ENCODE results near the gene WIPF2.

WIPF2 gene

GRCh38 chr17:40315206-40315605 lies 96.1 kb downstream of the WIPF2 start:
- Histone ChIP-seq H3K36me3 (replicated peaks) (no peaks in the 10 kb centered on the region), H3K4me3 (ENCODE audit: low read depth, low read length) (no peak overlapping the region), H3K27me3 (replicated peaks) (no peaks in the 10 kb centered on the region), H3K27ac (no peak overlapping the region)
- in situ Hi-C loops (cut with HindIII; ENCODE audit: low pct_ligation_motif_present, low sequenced_read_pairs): loop anchor here (25.0 kb wide), 1 partner anchor 222 kb away; no protein-coding TSS in a partner anchor
- no peak for TF ChIP-seq CTCF (IDR thresholded peaks at IDR 0.05; ENCODE audit: low read depth, low read length, missing control alignments)
- no peak for DNase-seq

GRCh38 chr17:40315678-40316570 lies 96.8 kb downstream of the WIPF2 start:
- H3K4me3 ChIP-seq (ENCODE audit: low read depth, low read length): peak overlapping the region; percentile 9
- TF ChIP-seq CTCF (IDR thresholded peaks at IDR 0.05; ENCODE audit: low read depth, low read length, missing control alignments): no peak
- no peaks in the 10 kb centered on the region for H3K36me3 ChIP-seq (replicated peaks)
- DNase-seq: no peak
- no peaks in the 10 kb centered on the region for H3K27me3 ChIP-seq (replicated peaks)
- in situ Hi-C loops (cut with HindIII; ENCODE audit: low pct_ligation_motif_present, low sequenced_read_pairs): loop anchor here (25.0 kb wide), 1 partner anchor 221 kb away; no protein-coding TSS in a partner anchor
- no peak overlapping the region for H3K27ac ChIP-seq

GRCh38 chr17:40316571-40317344 lies 97.7 kb downstream of the WIPF2 start:
- Histone ChIP-seq H3K27me3 (replicated peaks) (no peaks in the 10 kb centered on the region), H3K27ac (peak overlapping the region; percentile 60), H3K36me3 (replicated peaks) (no peaks in the 10 kb centered on the region), H3K4me3 (ENCODE audit: low read depth, low read length) (peak overlapping the region; percentile 26)
- in situ Hi-C loops (cut with HindIII; ENCODE audit: low pct_ligation_motif_present, low sequenced_read_pairs): loop anchor here (25.0 kb wide), 1 partner anchor 221 kb away; no protein-coding TSS in a partner anchor
- no peak for TF ChIP-seq CTCF (IDR thresholded peaks at IDR 0.05; ENCODE audit: low read depth, low read length, missing control alignments)
- peak; percentile 61 for DNase-seq

- peak overlapping the region; percentile 89 for H3K27ac ChIP-seq
- peak; percentile 65 for DNase-seq
- peak overlapping the region; percentile 89 for H3K4me3 ChIP-seq (ENCODE audit: low read depth, low read length)
- peak; percentile 85 for TF ChIP-seq CTCF (IDR thresholded peaks at IDR 0.05; ENCODE audit: low read depth, low read length, missing control alignments)
- no peaks in the 10 kb centered on the region for H3K27me3 ChIP-seq (replicated peaks)
- in situ Hi-C loops (cut with HindIII; ENCODE audit: low pct_ligation_motif_present, low sequenced_read_pairs): loop anchor here (25.0 kb wide), 1 partner anchor 220 kb away; no protein-coding TSS in a partner anchor
- no peaks in the 10 kb centered on the region for H3K36me3 ChIP-seq (replicated peaks)
Measured at GRCh38 chr17:40317345-40317873, 98.3 kb downstream of the WIPF2 start.

- in situ Hi-C loops (cut with HindIII; ENCODE audit: low pct_ligation_motif_present, low sequenced_read_pairs): loop anchor here (25.0 kb wide), 1 partner anchor 219 kb away; no protein-coding TSS in a partner anchor
- peak overlapping the region; percentile 89 for H3K4me3 ChIP-seq (ENCODE audit: low read depth, low read length)
- no peaks in the 10 kb centered on the region for H3K27me3 ChIP-seq (replicated peaks)
Measured at GRCh38 chr17:40317880-40318829, 99.1 kb downstream of the WIPF2 start.

More at GRCh38 chr17:40317880-40318829, 99.1 kb downstream of the WIPF2 start:
- H3K36me3 ChIP-seq (replicated peaks): no peaks in the 10 kb centered on the region
- peak overlapping the region; percentile 89 for H3K27ac ChIP-seq
- DNase-seq: peak; percentile 94
- no peak for TF ChIP-seq CTCF (IDR thresholded peaks at IDR 0.05; ENCODE audit: low read depth, low read length, missing control alignments)
